SKM-1 treated with dmso at 0.1 percent for 144 hours (cell line): ENCODE measurements around the gene MED17.

Experiments used
- DNase-seq: peaks from one replicate; lab custom pipeline; 2025; ENCODE audit not compliant: unreplicated experiment; lab: John Stamatoyannopoulos, UW

MED17 gene

DNA sequence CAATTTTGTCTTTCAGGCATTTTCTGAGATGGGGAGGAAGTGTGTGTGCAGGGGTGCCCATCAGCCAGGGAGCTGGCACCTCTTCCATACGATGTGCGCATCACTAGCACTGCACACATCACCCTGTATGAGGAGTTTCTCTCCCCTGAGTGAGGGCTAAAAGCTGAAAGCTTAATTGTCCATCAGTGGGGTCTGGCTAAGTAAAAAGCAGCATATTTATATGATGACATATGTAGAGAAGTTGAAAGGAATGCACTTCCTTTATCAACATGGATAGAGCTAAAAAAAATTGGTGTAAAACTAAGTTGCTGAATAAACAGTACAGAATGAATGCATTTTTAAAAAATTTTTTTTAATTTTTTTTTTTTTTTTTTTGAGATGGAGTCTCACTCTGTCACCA is 62.3 kb downstream of the MED17 start:
- no peak for DNase-seq

DNA sequence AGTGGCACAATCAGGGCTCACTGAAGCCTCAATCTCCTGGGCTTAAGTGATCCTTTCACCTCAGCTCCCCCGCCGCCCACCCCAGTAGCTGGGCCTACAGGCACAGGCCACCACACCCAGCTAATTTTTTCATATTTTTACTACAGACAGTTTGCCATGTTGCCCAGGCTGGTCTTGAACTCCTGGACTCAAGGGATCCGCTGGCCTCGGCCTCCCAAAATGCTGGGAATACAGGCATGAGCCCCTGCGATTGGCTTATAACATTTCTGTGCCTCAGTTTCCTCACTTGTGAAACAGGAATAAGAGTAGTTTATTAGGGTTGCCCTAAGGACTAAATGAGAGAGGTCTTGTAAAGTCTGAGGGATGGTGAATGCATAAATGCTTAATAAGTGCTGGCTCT is 65.1 kb downstream of the MED17 start:
- no peak for DNase-seq

DNA sequence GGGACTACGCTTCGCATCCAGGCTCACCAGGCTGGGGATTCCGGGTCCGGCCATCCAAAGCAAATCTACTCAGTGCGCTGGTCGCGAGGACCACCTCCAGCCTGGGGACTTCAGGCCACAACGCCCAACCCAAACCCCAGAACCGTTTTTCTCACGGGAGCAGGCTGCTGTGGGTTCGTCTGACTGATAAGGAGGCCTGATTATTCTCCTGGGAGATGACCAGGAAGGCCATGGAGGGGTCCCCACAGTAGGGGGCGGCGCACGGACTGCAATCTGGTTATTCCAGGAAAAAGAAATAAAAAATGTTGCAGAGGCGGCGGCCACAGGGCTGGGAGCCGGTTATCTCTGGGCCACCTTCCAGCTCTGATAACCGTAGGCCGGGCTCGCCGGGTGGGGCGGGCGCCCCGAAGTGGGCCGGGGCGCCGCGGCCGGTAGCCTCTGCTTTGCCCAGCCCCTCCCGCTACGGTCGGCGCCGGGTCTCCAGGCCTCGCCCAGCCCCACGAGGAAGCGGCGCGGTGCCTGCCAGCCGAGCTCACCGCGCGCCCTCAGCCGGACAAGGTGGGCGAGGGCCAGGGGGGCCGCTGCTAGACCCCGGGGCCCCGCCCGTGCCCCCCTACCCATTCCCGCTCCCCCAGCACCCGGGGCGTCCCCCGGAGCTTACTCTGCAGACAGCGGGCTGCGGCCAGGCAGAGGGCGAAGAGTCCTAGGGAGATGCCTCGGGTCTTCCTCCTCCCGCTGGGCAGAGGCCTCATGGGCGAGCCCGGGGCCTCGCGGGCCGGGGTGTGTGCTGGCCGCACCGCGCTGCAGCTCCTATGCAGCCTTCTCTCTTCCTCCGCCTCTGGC is 65.9 kb downstream of the MED17 start:
- no peak for DNase-seq

DNA sequence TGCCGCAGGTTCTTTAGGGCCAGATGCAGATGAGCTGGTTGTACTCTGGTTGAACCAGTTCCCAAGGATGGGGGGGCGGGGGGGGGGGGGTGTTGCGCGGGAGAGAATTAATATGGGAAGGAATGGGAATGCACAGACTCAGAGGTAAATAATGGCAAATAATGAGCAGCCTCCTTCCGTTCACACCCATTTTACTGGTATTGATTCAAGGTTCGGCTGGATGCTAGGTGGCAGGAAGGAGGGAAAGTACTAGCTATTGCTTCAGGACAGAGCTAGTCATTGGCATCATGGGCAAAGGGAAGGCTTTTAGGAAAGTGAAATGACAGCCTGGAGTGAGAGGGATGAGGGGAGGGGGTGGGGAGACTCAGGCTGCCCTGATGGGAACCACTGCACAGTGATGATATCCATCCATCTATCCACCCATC is 66.5 kb downstream of the MED17 start, which contains the start of gene VSTM5:
Gene VSTM5 (minus strand): TSS at position 25 of the 425 bp plus-strand sequence. CDS start 116 bp downstream, outside the sequence.
- no peak for DNase-seq

DNA sequence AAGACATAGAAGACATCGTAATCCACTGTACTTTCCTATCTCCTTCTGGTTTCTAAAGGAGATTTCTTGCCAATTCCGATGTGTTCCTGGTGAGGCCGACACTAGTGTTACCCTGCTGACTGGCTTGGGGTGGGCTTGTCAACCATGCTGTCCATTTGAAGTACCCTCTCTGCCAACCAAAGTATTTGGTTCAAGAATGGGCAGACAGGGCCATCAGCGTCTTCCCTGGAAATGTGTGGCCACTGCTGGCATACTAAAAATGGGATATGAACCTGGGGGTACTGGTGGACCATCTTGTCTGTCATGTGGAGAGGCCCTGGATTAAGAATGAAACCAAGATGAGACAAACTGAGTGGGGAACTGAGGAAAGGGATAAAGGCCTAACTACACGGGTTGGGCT is 68.2 kb downstream of the MED17 start:
- DNase-seq, result no peak

DNA sequence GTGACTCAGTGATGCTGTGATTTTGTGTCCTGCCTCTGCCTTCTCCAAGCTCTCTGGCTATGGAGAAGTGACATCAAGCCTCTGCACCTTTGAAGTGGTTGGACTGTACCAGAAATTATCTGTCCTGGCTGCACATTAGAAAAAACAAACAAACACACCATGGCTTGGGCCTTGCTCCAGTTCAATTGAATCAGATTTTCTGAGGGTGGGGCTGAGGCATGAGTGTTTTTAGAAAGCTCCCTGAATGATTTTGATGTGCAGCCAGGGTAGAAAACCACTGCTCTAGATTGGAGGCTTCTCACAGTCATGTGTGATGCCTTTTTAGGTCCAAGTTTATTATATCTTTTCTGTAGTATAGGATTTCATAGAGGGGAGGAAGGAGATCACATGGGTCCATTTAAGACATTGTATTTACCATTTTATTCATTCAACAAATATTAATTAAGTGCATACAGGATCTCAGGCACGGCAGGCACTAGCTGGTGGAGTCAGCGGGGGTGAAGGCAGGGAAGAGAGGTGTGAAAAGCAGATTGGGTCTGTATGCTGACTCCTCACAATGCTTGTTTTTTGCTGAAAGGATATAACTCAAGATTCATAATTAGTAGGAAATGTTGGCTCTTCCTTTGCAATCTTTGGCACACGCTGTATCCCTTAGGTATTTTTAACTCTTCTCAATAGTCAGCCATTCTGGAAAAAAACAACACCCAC is 73.5 kb downstream of the MED17 start:
- no peak for DNase-seq

DNA sequence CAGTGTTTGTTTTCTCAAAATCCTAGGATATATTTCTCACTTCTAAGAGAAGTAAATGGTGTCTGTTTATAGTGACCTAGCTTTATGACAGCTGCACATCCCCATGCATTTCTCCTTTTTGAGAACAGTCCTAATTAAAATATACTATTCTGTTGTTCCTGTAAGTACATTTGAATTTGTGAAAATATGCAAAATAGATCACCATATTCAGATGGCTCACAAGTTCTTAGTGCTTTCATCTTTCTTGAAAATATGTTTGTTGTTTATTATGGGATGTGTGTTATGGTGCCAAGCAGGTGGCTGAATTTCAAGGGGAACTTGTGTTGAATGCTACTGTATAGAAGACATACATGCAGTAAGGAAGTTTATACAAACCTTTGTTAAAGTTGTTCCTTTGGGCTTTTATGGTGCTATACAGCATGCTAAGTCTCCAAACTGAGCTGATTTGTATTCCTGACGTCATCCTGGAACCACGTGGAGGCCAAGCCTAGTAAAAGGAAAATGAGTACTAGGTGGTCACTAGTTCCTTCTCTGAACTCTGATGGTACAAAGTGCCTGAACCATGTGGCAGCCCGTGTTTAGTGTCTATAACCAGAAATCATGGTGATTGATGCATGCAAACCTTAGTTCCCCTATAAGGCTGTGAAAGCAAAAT is 74.2 kb downstream of the MED17 start:
- no peak for DNase-seq

DNA sequence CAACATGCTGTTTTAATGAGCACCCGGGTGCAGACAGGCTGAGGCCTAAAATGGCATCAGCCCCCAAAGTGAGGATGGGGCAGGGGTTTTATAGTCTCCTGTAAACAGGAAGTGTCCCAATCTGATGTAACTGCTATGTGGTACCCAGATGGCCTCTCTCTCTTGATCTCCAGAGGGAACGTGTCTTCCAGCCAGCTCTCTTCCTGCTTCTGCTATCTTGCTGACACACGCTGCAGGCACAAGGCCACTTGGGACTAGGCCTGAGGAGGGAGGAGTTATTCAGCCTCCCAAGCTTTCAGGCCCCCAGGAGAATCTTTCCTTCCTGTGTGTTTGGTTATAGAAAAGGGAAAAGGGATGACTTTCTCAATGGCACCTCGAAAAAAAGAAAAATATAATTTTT is 77.7 kb downstream of the MED17 start:
- DNase-seq, result no peak
